GM21447 (cell line): ENCODE measurements around the gene HIPK3.
A peak's percentile ranks its signal among the peaks of the same experiment; 100 is the strongest.
"Not testable (repeated sequence)": the region's sequence is repeated elsewhere in the genome, so short reads cannot be mapped to it uniquely, and the experiment has no call there.

Experiments
- ATAC-seq: cut with Tn5 transposase; IDR thresholded peaks from one replicate; pipeline ENCODE4 v1.9.1; 2021; ENCODE audit not compliant: unreplicated experiment

HIPK3 gene

DNA sequence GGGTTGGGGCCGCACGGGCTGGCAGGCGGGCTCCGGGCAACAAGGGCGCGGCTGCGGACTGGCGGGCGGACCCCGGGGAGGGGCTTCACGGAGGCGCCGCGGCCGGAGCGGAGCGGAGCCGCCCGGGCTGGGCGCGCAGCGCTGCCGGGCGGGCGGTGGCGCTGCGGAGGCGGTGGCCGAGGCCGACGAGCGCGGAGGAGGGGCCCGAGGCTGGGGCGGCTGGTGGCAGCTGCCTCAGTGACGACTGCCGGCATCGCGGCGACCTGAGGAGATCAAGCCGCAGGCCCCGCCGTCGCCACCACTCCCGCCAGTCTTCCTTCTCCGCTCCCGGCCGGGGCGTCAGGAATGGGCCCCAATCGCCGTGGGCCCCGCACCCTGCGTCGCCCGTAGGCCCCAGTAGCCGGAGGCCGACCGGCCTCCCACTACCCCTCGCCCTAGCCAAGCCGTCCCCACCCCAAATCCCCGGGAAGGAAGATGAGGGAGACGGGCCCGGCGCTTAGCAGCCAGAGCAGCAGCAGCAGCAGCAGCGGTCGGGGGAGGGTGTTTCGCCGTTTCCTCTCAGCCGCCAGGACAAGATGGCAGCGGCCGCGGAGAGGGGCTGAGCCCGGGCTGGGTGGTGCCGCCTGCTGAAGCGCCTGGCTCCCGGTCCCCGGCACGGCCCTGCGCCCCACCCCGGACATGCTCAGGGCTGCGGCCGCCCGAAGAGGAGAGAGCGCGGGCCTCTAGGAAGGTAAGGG, at the start of gene HIPK3:
Gene HIPK3 (plus strand): TSS at position 222 of the 737 bp plus-strand sequence.
- ATAC-seq: peak; percentile 73

DNA sequence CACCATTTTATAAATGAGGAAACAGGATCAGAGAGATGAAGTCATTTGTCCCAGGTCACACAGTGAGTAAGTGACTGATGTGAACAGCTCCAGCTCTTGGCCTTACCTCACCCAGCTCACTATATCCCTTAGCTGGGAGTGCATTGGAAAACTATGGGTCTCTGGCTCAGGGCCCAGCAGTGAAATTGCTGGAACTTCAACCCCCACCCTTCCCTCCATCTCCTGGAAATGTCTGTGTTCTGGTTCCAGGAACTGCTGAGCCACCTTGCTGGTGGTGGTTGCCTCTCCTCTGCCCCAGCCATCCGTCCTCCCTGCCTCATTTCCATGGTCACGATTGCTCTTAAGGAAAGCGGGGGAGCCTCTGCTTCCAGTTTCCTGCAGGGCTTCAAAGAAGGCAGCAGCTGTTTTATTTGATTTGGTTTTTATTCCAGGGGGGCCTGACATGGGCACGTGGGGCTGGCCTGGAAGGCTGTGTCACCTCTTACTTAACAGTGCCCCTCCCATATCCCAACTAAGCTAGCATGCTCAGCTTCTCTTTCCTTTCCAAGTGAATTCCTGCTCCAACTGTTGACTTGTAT, 49.7 kb upstream of the HIPK3 start:
- ATAC-seq: no peak

DNA sequence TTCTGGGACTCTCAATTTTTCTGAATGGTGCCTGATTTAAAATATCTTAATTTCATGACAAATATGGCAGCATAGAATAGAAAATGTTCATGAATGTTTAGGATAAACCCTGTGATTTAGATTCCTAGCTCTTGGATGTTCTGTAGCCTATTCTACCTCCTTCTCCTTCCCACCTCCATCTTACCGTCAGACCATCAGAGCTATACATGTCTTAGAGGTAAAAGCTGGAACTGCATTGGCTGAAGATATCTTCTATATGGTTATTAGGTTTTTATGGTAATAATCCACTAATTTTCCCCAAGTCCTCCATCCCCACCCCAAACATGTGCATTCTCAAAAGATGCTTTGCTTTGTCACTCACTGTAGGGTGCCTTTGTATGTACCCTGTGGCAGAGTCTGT, 49.0 kb upstream of the HIPK3 start:
- no peak for ATAC-seq

DNA sequence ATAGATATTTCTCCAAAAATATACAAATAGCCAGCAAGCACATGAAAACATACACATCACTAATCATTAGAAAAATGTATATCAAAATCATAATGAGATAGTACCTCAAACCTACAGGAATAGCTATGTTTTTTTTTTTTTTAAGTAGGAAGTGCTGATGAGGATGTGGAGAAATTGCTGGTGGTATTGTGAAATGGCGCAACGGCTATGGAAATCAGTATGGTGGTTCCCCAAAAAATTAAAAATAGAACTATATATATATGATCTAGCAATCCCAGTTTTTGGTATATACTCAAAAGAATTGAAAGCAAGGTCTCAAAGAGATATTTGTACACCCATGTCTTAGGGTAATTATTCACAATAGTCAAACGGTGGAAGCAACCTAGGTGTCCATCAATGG, 46.0 kb upstream of the HIPK3 start:
- no peak for ATAC-seq

DNA sequence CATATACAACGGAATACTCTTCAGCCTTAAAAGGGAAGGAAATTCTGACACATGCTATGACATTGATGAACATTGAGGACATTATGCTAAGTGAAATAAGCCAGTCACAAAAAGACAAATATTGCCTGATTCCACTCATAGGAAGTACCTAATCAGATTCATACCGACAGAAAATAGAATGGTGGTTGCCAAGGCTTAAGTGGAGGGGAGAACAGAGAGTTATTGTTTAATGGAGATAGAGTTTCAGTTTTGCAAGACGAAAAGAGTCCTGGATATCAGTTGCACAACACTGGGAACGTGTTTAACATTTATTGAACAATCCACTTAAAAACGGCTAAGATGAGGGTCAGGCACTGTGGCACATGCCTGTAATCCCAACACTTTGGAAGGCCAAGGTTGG, 45.6 kb upstream of the HIPK3 start:
- no peak for ATAC-seq

DNA sequence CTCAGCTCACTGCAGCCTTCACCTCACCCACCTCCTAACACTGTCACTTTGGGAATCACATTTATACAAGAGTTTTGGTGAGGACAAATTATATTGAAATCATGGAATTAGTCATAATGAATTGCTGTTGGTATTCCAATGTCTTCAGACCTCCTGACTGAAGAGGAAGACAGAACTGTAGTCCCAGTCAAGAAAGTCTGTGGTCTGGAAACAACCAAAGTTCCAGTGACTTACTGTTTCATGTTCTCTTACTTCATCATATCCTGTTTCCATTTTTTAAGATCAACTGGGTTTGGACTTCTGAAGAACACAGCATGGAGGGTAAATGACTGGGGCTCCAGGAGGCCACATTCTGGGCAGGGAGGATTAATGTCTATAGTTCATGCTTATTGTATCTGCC, 43.0 kb upstream of the HIPK3 start:
- no peak for ATAC-seq

DNA sequence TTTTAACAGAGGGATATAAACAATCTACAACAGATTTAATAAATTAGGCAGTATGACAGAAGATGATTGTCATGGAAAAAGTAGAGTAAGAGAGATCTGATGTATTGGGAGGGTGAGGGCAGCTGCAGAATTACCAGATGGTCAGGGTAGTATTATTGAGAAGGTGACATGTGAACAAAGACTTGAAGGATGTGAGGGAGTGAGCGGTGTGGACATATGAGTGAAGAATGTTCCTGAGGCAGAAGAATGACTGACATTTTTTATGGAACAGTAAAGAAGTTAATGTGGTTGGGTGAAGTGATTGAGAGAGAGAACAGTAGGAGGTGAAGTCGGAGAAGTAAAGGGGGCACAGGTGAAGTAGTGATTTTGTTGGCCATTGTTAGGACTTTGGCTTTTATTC, 42.4 kb upstream of the HIPK3 start:
- no peak for ATAC-seq

DNA sequence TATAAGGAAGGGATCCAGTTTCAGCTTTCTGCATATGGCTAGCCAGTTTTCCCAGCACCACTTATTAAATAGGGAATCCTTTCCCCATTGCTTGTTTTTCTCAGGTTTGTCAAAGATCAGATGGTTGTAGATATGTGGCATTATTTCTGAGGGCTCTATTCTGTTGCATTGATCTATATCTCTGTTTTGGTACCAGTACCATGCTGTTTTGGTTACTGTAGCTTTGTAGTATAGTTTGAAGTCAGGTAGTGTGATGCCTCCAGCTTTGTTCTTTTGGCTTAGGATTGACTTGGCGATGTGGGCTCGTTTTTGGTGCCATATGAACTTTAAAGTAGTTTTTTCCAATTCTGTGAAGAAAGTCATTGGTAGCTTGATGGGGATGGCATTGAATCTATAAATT, 40.5 kb upstream of the HIPK3 start:
- ATAC-seq: not testable (repeated sequence)

DNA sequence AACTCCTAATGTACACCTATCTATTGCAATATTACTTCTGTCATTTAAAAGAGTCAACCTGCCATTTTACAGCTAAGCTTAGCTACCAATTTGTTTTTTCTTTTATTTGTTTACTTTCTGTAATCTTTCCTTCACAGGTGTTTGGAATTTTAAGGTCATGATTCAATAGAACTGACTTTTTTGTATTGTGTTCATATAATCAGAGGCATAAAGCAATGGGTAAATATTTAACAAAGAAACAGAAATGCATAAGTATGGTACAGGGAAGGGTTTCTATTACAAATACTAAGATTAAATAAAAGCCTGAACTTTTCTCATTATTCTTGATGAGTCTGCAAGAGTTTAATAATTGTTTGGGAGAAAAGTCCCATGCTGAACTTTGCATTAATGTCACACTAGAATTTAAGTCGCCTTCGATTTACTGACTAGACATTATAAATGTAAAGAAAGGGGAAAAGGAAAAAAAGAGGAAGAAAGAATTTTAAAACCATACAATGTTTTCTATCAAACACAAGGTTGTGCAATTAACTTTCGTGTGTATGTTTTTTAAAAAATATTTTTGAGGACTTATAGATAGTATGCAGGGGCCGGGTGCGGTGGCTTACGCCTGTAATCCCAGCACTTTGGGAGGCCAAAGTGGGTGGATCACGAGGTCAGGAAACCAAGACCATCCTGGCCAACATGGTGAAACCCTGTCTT, 35.0 kb upstream of the HIPK3 start:
- ATAC-seq: no peak

DNA sequence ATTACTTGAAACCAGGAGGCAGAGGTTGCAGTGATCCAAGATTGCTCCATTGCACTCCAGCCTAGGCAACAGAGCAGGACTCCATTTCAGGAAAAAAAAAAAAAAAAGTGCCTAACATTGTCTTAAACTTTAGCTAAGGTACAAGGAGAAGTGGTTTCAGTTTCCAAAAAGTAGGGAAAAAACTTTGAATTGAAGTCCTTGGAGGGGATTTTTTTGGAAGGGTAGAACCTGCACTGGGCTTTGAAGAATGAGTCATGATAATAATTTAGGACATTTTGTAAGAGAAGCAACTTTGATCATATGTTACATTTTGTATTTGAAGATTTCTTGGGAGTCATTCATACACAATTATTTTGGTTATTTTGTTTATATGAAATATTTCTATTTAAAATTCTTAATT, 31.8 kb upstream of the HIPK3 start:
- no peak for ATAC-seq

DNA sequence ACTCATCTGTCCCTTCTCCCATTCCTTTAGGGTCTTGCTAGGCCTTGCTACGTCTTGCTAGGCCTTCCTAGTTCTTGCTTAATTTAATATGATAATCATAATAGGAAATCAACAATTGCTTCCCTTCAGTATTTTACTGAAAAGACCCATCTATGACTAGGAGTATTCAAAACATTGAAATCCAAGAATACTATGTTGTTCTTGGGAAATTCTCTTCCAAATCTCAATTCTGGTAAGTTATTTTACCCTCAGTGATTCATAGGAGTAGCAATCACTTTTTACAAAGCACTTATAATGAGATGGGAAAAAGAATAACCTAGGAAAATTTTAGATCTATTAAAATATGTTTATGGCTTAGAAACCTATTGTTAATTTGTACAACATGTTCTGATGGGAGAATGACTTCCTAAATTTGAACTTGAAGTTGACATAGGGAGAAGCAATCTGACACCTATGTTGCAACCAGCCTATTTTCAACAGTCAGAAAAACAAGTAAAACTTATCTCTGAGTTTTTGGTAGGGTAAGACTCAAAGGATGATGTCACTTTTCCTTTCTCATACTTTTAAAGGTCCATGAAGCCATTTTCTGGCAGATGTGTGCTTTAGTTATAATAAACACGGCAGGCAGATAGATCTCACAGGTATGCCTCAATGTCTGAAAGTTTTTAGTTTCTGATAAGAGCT, 29.5 kb upstream of the HIPK3 start:
- no peak for ATAC-seq

DNA sequence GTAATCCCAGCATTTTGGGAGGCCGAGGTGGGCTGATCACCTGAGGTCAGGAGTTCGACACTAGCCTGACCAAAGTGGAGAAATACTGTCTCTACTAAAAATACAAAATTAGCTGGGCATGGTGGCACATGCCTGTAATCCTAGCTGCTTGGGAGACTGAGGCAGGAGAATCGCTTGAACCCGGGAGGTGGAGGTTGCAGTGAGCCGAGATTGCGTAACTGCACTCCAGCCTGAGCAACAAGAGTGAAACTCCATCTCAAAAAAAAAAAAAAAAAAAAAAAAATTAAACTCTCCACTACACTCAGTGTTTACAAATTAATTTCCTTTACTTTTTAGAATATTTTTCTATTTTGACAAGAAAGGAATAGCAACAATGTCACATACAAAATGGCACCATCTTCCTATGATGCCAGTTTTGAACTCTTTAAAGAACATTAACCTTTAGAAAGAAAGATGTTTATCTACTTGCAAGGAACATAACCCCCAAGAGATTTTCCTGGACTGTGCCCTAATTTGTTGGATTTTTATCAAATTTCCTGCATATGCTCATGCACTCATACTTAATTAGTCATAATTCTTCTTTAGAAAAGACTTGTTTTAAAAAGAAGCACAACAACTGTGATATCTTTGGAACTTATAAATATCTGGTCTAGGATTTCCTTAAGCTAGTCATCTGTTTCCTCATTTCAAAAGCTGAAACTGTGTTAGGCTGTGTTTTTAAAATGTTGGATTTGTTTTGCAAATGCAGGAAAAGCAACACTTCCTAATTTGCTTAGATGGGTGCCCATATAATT, 22.6 kb upstream of the HIPK3 start:
- ATAC-seq: no peak

DNA sequence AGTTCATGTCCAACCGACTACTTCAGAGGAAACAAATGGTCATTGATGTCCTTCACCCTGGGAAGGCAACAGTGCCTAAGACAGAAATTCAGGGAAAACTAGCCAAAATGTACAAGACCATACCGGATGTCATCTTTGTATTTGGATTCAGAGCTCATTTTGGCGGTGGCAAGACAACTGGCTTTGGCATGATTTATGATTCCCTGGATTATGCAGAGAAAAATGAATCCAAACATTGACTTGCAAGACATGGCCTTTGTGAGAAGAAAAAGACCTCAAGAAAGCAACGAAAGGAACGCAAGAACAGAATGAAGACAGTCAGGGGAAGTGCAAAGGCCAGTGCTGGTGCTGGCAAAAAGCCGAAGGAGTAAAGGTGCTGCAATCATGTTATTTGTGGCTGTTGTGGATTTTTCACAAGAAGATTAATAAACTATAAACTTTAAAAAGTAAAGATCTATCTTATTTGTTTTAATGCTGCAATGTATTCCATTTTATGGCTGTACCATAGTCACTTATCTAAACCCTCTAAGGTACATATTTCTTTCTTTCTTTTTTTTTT, 20.1 kb upstream of the HIPK3 start:
- ATAC-seq: no peak

DNA sequence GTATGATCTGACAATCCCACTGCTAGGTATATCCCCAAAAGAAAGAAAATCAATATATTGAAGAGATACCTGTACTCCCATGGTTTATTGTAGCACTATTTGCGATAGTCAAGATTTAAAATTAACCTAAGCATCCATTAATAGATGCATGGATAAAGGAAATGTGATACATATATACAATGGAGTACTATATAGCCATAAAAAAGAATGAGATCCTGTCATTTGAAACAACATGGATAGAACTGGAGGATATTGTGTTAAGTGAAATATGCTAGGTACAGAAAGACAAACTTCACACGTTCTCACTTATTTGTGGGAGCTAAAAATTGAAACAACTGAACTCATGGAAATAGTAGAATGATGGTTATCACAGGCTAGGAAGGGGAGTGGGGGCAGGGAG, 14.6 kb upstream of the HIPK3 start:
- ATAC-seq: no peak

DNA sequence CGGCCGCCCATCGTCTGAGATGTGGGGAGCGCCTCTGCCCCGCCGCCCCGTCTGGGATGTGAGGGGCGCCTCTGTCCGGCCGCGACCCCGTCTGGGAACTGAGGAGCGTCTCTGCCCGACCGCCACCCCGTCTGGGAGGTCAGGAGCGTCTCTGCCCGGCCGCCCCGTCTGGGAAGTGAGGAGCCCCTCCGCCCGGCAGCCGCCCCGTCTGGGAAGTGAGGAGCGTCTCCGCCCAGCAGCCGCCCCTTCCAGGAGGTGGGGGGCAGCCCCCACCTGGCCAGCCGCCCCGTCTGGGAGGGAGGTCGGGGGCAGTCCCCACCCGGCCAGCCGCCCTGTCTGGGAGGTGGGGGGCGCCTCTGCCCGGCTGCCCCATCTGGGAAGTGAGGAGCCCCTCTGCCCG, 13.5 kb upstream of the HIPK3 start:
- ATAC-seq: not testable (repeated sequence)

DNA sequence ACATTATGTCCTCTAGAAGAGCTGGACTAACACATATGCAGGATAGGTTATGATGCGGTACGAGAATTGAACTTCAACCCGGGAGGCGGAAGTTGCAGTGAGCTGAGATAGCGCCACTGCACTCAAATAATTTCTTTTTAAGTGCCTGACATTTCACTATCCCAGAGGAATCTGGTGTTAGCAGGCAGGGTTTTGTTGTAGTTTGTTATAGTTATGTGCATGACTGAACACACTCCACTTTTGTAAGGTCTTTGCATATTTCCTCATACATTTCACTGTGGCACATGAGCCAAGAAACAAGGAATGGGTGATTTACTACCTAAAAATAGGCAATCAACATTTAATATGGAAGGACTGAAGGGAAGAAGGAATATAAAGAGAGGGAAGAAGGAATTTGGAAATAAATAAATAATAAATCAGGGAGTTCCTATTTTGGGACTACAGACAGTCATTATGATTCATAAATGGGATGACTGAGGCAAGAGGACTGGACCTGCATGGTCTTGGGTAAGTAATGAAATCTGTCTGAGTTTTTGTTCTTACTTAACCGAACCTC, 8.7 kb upstream of the HIPK3 start:
- no peak for ATAC-seq

DNA sequence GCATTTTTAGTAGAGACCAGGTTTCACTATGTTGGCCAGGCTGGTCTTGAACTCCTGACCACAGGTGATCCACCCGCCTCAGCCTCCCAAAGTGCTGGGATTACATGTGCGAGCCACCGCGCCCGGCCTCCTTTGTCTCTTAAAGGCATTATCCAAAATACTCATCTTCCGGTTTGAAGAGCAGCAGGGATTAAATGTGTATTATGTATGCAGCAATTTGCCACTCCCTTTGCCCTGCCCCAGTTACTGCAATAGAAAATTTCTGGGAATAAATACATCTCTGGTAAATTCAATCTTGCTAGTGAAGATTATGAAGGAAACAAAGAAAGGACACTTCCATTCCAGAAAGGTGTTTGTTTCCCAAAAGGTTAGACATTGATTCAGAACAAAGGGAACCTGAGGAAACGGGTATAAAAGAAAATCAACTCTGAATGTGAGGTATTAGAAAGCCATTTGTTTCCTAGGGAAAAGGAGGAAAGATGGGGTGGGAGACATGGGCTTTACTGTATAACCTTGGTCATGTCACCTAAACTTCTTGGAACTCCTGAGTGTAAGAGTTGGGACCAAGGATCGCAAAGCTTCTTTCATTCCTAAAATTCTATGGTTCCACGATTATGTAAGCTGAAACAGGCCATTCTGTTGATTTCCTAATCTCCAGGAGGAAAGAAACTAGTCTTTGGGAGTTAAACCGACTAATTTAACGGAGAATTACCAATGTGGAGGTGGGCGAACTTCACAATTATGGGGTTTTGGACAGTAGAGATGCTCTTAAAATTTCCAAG, 959 bp upstream of the HIPK3 start:
- ATAC-seq: no peak

DNA sequence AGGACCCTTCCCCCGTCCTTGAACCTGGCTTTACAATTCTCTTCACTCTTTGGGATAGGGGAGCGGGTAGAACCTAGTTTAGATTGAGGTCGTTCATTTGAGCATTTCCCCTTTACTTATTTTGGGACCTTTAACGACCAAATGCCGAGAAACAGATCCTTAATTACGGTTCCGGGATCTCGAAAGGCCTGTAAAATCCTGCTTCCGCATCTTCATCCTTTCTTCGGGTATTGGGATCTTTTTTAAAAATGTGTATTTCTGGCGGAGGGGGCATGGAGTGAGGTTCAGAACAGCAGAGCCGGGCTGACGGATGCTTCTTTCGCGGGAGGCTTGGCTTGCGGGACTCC, 395 bp upstream of the HIPK3 start:
- no peak for ATAC-seq

DNA sequence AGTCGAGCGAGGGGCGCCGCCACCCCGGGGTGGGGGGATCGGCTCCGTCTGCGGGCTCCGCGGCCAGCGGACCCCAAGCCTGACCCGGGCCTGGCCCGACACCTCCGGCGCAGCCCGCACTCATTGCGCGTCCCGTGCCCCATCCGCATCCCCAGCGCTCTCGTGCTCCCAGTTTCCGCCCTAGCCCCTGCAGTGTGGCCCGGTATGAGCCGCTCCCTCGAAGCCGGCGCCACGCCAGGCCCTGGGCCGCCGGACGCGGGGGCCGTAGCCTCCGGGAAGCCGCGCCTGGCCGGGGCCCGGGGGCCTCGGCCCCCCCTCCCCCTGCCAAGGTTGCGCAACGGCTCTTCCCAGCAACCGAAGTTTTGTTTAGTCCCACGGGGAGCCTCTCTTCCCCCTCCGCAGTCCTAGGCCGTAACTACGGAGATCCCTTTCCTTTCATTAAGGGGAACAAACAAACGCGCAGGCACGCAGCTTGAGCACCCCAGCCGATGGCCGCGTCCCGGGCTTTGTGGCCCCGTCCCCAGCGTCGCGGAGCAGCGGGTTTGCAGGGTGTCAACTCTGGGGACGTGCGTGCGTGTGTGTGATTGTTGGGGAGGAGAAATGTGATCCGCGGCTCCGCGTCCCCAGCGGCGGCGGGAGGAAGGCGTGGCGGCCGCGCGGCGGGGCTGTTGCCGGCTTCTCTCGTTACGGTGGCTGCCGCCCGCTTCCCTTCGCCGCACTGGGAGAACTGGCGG, 883 bp downstream of the HIPK3 start:
- ATAC-seq: peak; percentile 42
